ENCODE measurements around the gene CDCA7L.
A peak's percentile ranks its signal among the peaks of the same experiment; 100 is the strongest.

Gene CDCA7L

DNA sequence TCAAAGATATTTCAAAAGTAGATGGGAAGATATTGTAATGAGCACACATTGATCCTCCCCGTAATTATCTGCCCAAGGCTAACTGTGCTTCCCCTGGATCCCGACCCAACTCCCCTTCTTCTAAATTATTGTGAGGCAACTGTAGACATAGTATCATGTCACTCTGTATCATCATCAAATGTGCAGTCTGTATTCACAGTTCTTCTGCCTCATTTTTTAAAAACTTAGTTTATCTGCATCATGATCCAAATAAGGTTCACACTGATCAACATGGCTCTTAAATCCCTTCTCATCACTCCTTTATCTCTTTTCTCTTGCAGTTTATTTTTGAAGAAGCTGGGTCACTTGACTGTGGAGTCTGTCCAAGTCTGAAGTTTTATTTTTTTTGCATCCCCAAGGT, 27.5 kb downstream of the CDCA7L start:
- no peak overlapping the region for H3K9ac ChIP-seq
- peaks cover 0 to 11% (median 6%) of the 10 kb centered on the region in 10 experiments; a peak in 10 of 20 replicates for H3K4me1 ChIP-seq
- H3K27me3 ChIP-seq, result no peaks in the 10 kb centered on the region
- 0 out of 22 replicates have a peak, but pooled peaks cover 0 to 10% (median 0%) of the 10 kb centered on the region in 11 experiments for H3K9me3 ChIP-seq (replicated peaks in 1 of 11)
- H3K36me3 ChIP-seq, result peaks cover 27 to 68% (median 48%) of the 10 kb centered on the region in 11 experiments
- H4K20me1 ChIP-seq, result peaks cover 0 to 44% (median 15%) of the 10 kb centered on the region in 11 experiments; a peak in 9 of 22 replicates
- no peak for TF ChIP-seq Cebpa-rat (IDR thresholded peaks at IDR 0.05)
- no peak overlapping the region for H3K27ac ChIP-seq
- no peak overlapping the region for H3K4me2 ChIP-seq
- H3K4me3 ChIP-seq, result no peak overlapping the region

GRCh38 chr7:21916629-21917028, 29.1 kb downstream of the CDCA7L start:
- Histone ChIP-seq H3K4me1 (peaks cover 0 to 21% (median 6%) of the 10 kb centered on the region in 10 experiments; a peak in 11 of 20 replicates), H3K27ac (no peak overlapping the region), H3K9me3 (replicated peaks in 1 of 11) (no peaks in the 10 kb centered on the region), H3K36me3 (peaks cover 31 to 70% (median 53%) of the 10 kb centered on the region in 11 experiments), H3K4me2 (no peak overlapping the region), H3K4me3 (no peak overlapping the region), H3K27me3 (no peaks in the 10 kb centered on the region), H3K9ac (no peak overlapping the region), H4K20me1 (peaks cover 0 to 33% (median 13%) of the 10 kb centered on the region in 11 experiments; a peak in 8 of 22 replicates)
- no peak for TF ChIP-seq Cebpa-rat (IDR thresholded peaks at IDR 0.05)

- peaks cover 0 to 21% (median 6%) of the 10 kb centered on the region in 10 experiments; a peak in 11 of 20 replicates for H3K4me1 ChIP-seq
- no peaks in the 10 kb centered on the region for H3K27me3 ChIP-seq
- TF ChIP-seq Cebpa-rat (IDR thresholded peaks at IDR 0.05), result no peak
- H3K4me3 ChIP-seq, result no peak overlapping the region
- peaks cover 0 to 31% (median 9%) of the 10 kb centered on the region in 11 experiments; a peak in 8 of 22 replicates for H4K20me1 ChIP-seq
- H3K27ac ChIP-seq, result no peak overlapping the region
- peaks cover 35 to 75% (median 57%) of the 10 kb centered on the region in 11 experiments for H3K36me3 ChIP-seq
- H3K9me3 ChIP-seq (replicated peaks in 1 of 11), result no peaks in the 10 kb centered on the region
- no peak overlapping the region for H3K9ac ChIP-seq
- no peak overlapping the region for H3K4me2 ChIP-seq
Observed at GRCh38 chr7:21916176-21916575, 29.5 kb downstream of the CDCA7L start.

DNA sequence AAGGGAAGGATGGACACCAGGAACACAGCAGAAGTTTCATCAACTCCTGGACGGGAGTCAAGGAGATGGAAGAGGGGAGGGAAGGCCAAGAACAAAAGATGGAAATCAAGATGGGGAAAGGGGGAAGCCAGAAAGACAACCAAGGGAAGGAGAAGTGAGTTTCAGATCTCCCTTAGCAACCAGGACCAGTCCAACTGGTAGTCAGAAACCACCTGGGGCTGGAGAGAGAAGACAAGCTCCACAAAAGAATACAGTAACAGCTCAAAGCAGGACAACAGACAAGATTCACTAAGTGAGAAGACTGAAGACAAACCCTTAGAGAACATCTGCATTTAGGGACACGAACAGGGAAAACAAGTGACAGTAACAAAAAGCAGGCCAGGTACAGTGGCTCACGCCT, 30.6 kb downstream of the CDCA7L start:
- no peak overlapping the region for H3K27ac ChIP-seq
- no peaks in the 10 kb centered on the region for H3K27me3 ChIP-seq
- no peak overlapping the region for H3K9ac ChIP-seq
- H4K20me1 ChIP-seq, result peaks cover 0 to 20% (median 6%) of the 10 kb centered on the region in 11 experiments; a peak in 7 of 22 replicates
- peaks cover 40 to 80% (median 67%) of the 10 kb centered on the region in 11 experiments for H3K36me3 ChIP-seq
- no peak for TF ChIP-seq Cebpa-rat (IDR thresholded peaks at IDR 0.05)
- peaks cover 0 to 21% (median 6%) of the 10 kb centered on the region in 10 experiments; a peak in 11 of 20 replicates for H3K4me1 ChIP-seq
- no peaks in the 10 kb centered on the region for H3K9me3 ChIP-seq (replicated peaks in 1 of 11)
- no peak overlapping the region for H3K4me3 ChIP-seq
- no peak overlapping the region for H3K4me2 ChIP-seq

DNA sequence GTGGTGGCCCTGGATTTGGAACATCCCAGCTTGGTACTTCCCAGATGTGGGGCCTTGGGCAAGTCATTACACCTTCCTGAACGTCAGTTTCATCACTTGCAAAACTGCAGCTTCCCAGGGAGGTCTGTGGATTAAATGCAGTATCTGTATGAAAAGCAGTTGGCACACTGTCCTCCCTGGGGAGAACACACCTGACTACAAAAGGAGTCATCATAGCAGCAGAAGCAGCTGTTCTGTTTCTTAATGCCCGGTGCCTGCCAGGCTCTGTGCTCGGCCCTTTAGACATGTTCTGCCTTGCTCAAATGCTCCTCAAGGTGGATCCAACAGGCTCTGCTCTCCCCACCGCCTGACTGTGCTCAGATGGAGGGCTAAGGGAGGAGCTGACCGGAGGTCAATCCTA, 31.0 kb downstream of the CDCA7L start:
- Histone ChIP-seq H3K27me3 (no peaks in the 10 kb centered on the region), H3K27ac (no peak overlapping the region), H3K9ac (no peak overlapping the region), H3K4me1 (peaks cover 0 to 16% (median 6%) of the 10 kb centered on the region in 10 experiments; a peak in 11 of 20 replicates), H3K9me3 (replicated peaks in 1 of 11) (no peaks in the 10 kb centered on the region), H3K36me3 (peaks cover 42 to 85% (median 71%) of the 10 kb centered on the region in 11 experiments), H3K4me2 (no peak overlapping the region), H3K4me3 (no peak overlapping the region), H4K20me1 (peaks cover 0 to 20% (median 5%) of the 10 kb centered on the region in 11 experiments; a peak in 7 of 22 replicates)
- no peak for TF ChIP-seq Cebpa-rat (IDR thresholded peaks at IDR 0.05)

- peaks cover 0 to 11% (median 3%) of the 10 kb centered on the region in 11 experiments; a peak in 5 of 22 replicates for H4K20me1 ChIP-seq
- H3K36me3 ChIP-seq, result peaks cover 57 to 97% (median 87%) of the 10 kb centered on the region in 11 experiments
- no peak for TF ChIP-seq Cebpa-rat (IDR thresholded peaks at IDR 0.05)
Observed at GRCh38 chr7:21912931-21913780, 32.5 kb downstream of the CDCA7L start.

GRCh38 chr7:21912305-21912704, 33.4 kb downstream of the CDCA7L start:
- Histone ChIP-seq H3K9ac (no peak overlapping the region), H4K20me1 (peaks cover 0 to 9% (median 2%) of the 10 kb centered on the region in 11 experiments; a peak in 3 of 22 replicates), H3K4me1 (peaks cover 0 to 15% (median 5%) of the 10 kb centered on the region in 10 experiments; a peak in 9 of 20 replicates), H3K9me3 (replicated peaks in 1 of 11) (no peaks in the 10 kb centered on the region), H3K36me3 (peaks cover 65 to 100% (median 94%) of the 10 kb centered on the region in 11 experiments), H3K4me3 (no peak overlapping the region), H3K27me3 (no peaks in the 10 kb centered on the region), H3K4me2 (no peak overlapping the region; a peak in 1 of 22 replicates), H3K27ac (no peak overlapping the region)
- TF ChIP-seq Cebpa-rat (IDR thresholded peaks at IDR 0.05), result no peak

More at GRCh38 chr7:21912931-21913780, 32.5 kb downstream of the CDCA7L start:
- peak overlapping the region in 2 of 11 experiments; percentile 1 to 46; a peak in 3 of 22 replicates for H3K4me2 ChIP-seq
- H3K4me1 ChIP-seq, result peaks cover 0 to 15% (median 5%) of the 10 kb centered on the region in 10 experiments; a peak in 9 of 20 replicates
- no peak overlapping the region for H3K27ac ChIP-seq
- no peaks in the 10 kb centered on the region for H3K9me3 ChIP-seq (replicated peaks in 1 of 11)
- H3K4me3 ChIP-seq, result no peak overlapping the region
- H3K9ac ChIP-seq, result no peak overlapping the region; a peak in 1 of 22 replicates
- H3K27me3 ChIP-seq, result no peaks in the 10 kb centered on the region

- no peak for TF ChIP-seq Cebpa-rat (IDR thresholded peaks at IDR 0.05)
- H4K20me1 ChIP-seq, result peaks cover 0 to 6% (median 0%) of the 10 kb centered on the region in 11 experiments; a peak in 3 of 22 replicates
Observed at GRCh38 chr7:21911341-21911875, 34.3 kb downstream of the CDCA7L start.

GRCh38 chr7:21910253-21910652, 35.4 kb downstream of the CDCA7L start:
- no peak overlapping the region for H3K4me3 ChIP-seq
- H3K9ac ChIP-seq, result no peak overlapping the region
- H3K27me3 ChIP-seq, result no peaks in the 10 kb centered on the region
- H3K4me1 ChIP-seq, result peaks cover 0 to 15% (median 5%) of the 10 kb centered on the region in 10 experiments; a peak in 9 of 20 replicates
- peaks cover 68 to 100% (median 97%) of the 10 kb centered on the region in 11 experiments for H3K36me3 ChIP-seq
- no peak overlapping the region for H3K4me2 ChIP-seq
- H3K27ac ChIP-seq, result no peak overlapping the region
- H4K20me1 ChIP-seq, result peaks cover 0 to 6% (median 0%) of the 10 kb centered on the region in 11 experiments; a peak in 3 of 22 replicates
- H3K9me3 ChIP-seq (replicated peaks in 1 of 11), result no peaks in the 10 kb centered on the region
- no peak for TF ChIP-seq Cebpa-rat (IDR thresholded peaks at IDR 0.05)

More at GRCh38 chr7:21911341-21911875, 34.3 kb downstream of the CDCA7L start:
- Histone ChIP-seq H3K9ac (no peak overlapping the region), H3K27ac (no peak overlapping the region), H3K4me1 (peaks cover 0 to 15% (median 5%) of the 10 kb centered on the region in 10 experiments; a peak in 9 of 20 replicates), H3K4me2 (no peak overlapping the region), H3K9me3 (replicated peaks in 1 of 11) (no peaks in the 10 kb centered on the region), H3K4me3 (no peak overlapping the region), H3K27me3 (no peaks in the 10 kb centered on the region), H3K36me3 (peaks cover 65 to 100% (median 96%) of the 10 kb centered on the region in 11 experiments)
